GDM1 (cell line): ENCODE results near the gene GRWD1.
A peak's percentile ranks its signal among the peaks of the same experiment; 100 is the strongest.

ENCODE experiments used
- DNase-seq: peaks from one replicate; lab custom pipeline; 2025; lab: John Stamatoyannopoulos, UW

The GRWD1 gene

DNA sequence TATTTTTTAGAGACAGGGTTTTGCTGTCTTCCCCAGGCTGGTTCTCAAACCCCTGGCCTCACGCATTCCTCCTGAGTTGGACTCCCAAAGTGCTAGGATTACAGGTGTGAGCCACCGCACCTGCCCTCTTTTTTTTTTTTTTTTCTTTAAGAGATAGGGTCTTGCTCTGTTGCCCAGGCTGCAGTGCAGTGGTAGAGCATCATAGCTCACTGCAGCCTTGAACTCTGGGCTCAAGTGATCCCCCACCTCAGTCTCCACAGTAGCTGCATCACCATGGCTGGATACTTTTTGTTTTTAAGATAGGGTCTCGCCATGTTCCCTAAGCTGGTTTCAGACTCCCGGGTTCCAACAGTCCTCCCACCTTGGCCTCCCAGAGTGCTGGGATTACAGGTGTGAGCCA lies 11.1 kb downstream of the GRWD1 start:
- no peak for DNase-seq

DNA sequence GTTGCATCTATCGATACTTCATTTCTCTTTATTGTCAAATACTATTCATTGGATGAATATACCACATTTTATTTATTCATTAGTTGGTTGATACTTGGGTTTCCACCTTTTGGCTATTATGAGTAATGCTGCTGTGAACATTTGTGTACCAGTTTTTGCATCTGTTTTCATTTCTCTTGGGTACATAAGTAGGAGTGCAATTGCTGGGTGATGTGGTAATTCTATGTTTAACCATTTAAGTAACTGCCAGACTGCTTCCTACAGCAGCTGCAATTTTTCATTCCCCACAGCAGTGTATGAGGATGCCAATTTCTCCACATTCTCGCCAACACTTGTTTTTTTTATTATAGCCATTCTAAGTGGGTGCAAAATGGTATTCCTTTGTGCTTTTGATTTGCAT lies 12.2 kb downstream of the GRWD1 start:
- DNase-seq = no peak

DNA sequence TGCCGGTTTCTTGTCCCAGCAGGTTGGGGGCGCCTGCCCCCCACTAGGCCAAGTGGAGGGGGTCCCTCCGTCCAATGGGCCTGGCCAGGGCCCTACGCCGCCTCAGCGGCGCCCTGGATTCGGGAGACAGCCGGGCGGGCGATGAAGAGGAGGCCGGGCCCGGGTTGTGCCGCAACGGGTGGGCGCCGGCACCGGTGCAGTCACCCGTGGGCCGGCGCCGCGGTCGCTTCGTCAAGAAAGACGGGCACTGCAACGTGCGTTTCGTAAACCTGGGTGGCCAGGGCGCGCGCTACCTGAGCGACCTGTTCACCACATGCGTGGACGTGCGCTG lies 15.8 kb downstream of the GRWD1 start:
- no peak for DNase-seq

DNA sequence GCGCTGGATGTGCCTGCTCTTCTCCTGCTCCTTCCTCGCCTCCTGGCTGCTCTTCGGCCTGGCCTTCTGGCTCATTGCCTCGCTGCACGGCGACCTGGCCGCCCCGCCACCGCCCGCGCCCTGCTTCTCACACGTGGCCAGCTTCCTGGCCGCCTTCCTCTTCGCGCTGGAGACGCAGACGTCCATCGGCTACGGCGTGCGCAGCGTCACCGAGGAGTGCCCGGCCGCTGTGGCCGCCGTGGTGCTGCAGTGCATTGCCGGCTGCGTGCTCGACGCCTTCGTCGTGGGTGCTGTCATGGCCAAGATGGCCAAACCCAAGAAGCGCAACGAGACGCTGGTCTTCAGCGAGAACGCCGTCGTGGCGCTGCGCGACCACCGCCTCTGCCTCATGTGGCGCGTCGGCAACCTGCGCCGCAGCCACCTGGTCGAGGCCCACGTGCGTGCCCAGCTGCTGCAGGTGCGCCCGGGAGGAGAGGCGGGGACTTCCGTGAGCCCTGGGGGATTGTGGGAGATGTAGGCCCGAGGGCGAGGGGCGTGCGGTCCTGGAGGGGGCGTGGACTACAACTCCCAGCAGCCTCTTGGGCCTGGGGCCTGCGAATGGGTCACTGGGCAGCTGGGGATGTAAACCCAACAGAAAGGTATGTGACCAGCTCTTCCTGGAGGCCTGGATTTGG lies 16.3 kb downstream of the GRWD1 start:
- no peak for DNase-seq

DNA sequence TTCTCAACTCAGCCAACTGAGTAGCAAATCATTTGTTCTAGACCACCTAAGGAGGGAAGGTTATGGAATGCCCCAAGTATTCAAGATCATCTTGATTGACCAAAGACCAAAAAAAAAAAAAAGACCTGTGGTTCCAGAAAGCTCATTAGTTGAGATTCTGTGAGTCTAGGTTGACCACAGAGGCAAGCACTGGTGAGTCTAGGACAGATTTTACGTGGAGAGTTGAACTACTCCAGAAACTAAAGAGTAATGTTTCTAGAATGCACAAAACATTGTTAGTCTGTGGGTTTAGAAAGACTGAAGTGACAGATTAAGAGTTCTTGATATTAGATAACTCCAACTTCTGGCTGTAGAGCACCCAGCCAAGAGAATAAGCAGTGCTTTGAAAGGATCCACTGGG lies 19.4 kb downstream of the GRWD1 start:
- DNase-seq = no peak

DNA sequence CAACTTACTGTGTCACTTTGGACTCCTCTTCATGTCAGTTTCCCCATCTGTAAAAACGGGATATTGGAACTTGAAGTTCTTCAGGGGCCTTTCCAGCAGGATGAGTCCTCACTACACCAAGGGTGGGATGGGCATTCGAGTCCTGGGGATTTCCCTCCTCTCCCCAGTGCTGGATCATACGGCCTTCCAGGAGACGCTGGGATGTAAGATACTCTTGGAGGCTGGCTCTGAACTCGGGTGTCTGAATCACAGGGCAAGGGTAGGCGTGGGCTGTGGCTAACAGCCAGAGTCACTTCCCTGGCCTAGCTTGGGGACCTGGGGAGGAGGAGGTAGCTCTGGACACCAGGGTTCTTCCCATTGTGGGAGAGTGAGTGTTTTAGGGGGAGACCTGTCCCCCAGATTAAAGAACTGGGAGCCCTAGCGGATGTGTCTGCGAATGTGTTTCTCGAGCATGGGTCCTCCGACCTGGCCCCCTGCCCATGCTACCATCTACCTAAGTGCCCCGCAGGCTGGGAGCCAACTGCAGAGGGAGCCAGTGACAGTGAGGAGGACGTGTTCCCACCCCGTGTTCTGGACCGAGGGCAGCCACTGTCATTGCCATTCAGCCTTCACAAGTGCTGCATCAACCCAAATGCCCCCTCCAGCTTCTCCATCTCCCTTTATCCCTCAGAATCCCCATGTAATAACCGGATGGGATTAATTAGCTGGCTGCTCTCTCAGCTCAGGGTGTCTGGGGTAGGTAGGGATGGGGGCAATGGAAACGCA lies 21.0 kb downstream of the GRWD1 start:
- DNase-seq = no peak

DNA sequence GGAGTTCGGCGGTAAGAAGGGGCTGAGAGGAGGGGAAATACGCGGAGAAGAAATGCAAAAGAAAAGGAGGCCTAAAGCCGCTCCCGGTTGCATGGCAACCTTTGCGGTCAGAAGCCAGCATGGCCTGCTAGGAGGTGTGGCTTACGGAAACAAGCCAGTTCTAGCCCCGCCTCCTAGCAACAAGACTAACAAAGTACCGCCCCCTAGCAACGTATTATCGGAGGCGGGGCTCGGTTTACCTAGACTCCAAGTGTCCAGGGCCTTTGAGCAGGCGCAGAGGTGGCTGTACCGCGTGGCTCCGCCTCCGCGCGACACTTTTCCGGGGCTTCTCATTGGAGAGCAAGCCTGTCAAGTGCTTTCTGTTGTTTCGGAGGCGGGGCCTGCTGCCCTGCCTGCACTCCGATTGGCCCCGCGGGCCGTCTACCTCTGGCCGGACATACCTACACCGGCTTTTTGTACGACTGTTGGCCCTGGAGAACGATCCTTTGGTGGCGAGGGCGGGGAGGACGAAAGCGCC lies 23.0 kb downstream of the GRWD1 start:
- peak; percentile 100 for DNase-seq

DNA sequence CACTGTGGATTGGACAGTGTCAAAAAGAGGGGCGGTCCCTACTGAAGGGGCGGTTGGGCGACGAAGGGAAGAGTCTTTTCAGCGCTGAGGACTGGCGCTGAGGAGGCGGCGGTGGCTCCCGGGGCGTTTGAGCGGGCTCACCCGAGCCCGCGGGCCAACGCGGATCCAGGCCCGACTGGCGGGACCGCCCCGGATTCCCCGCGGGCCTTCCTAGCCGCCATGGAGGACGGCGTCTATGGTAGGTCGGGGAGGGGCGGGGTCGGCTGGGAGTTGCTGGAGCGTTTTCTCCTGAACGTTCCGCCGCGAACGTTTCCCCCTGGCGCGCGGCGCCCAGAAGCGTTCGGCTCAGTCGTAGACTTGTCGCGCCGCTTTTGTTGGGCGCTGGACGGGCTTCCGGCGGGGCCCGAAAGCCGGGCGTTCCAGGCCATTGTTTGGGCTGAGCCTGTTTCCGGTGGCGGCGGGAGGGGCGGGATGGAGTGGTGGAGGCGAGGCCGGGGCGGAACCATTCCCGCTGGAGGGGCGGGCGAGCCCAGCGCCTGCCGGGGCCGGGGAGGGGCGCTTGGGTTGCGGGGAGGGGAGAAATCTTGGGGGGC lies 23.6 kb downstream of the GRWD1 start, which contains the start of gene CYTH2:
TSS of gene CYTH2 (plus strand) at position 81 of the 593 bp plus-strand sequence. CDS start at position 220, 139 bp downstream.
- DNase-seq = peak; percentile 48

DNA sequence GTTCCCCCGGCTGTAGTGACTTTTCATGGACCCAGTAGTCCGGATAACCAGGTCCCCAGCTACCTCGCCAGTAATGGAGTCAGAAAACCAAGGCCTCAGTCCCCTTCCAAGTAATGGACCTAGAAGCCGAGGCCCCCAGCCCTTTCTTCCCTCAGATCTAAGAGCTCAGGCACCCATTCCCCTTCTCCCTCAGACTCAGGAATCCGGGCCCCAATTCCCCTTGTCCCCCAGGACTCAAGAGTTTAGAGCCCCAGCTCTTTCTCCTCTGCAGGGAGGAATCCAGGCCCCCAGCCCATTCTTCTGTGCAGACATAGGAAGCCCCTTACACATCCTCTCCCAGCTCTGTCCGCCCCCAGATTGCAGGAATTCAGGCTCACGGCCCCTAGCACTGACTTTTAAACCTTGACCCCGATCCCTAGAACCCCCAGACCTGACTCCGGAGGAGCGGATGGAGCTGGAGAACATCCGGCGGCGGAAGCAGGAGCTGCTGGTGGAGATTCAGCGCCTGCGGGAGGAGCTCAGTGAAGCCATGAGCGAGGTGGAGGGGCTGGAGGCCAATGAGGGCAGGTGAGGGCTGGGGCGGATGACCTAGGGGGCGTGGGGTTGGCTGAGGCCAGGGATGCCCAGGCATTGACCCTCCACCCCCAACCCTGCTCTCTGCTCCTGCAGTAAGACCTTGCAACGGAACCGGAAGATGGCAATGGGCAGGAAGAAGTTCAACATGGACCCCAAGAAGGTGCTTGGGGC lies 24.3 kb downstream of the GRWD1 start:
- DNase-seq = no peak

DNA sequence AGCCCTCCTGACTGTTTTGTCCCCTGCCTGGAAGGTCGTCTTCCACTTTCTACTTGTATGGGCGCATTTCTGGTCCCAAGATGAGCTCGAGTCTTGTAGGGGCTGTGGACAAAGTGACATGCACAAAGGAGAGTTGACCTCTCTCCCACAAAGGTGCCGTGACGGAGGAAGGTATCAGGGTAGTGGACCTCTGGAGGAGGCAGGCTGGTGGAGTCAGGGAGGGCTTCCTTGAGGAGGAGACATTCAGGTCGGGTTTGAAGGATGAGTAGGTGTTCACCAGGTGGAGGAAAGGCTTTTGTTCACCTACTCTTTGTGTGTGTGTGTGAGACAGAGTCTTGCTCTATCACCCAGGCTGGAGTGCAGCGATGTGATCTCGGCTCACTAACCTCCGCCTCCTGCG lies 25.1 kb downstream of the GRWD1 start:
- no peak for DNase-seq

DNA sequence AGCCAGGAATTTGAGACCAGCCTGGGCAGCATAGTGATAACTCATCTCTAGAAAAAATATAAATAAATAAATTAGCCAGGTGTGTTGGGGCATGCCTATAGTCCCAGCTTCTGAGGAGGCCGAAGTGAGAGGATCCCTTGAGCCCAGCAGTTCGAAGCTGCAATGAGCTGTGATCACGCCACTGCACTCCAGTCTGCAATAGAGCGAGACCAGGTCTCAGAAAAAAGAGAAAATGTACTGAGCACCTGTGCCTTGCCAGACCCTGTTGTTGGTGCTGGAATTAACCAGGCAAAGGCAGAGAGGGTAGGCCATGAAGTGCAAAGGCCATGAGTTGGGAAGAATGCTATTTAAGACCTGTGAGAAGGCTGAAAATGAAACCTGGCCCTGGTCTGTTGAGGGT lies 26.1 kb downstream of the GRWD1 start:
- no peak for DNase-seq

DNA sequence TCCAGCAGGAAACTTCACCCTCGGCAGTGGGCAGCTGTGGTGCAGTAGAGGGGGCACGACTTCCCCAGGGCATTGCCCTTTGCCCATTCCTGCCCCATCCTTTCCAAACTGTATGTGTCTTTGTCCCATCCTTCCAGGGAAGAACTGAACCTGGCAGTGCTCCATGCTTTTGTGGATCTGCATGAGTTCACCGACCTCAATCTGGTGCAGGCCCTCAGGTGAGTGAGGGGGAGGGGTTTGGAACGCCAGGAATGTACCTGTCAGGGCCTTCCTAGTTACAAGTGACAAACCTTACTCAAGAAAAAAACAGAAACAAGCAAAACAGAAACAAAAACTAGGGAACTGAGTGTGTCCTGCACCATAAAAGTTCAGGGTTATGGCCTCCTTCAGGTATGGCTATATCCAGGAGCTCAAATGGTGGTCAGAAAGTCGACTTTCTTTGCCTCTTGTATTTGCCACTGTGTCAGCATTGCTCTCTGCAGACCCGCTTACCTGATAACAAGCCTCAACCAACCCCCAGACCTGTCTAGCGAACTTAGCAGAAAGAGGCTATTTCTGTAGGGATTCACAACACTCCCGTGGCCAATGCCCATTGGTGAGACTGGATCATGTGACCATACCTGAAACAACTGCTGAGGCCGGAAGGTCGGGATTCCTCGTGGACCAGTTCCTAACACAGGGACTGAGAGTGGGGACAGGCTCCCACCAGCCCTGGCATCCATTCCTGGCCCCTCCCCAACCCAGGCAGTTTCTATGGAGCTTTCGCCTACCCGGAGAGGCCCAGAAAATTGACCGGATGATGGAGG lies 27.6 kb downstream of the GRWD1 start:
- no peak for DNase-seq

DNA sequence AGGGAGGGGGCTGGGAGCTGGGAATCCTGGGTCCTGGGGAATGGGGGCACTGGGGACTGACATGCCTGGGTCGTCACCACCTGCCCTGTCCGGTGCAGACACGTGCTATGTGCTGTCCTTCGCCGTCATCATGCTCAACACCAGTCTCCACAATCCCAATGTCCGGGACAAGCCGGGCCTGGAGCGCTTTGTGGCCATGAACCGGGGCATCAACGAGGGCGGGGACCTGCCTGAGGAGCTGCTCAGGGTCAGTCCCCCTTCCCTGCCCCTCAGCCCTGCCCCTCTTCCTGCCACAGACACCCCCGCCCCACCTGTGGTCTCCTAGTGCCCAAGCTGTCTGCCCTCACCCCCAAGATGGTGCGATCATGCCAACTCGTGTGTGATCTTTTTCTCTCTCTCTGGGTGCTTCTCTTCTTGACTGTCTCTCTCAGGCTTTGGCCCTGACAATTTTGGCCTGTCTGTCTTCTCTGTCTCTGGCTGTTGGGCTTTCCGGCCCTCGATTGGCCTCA lies 28.4 kb downstream of the GRWD1 start:
- no peak for DNase-seq

DNA sequence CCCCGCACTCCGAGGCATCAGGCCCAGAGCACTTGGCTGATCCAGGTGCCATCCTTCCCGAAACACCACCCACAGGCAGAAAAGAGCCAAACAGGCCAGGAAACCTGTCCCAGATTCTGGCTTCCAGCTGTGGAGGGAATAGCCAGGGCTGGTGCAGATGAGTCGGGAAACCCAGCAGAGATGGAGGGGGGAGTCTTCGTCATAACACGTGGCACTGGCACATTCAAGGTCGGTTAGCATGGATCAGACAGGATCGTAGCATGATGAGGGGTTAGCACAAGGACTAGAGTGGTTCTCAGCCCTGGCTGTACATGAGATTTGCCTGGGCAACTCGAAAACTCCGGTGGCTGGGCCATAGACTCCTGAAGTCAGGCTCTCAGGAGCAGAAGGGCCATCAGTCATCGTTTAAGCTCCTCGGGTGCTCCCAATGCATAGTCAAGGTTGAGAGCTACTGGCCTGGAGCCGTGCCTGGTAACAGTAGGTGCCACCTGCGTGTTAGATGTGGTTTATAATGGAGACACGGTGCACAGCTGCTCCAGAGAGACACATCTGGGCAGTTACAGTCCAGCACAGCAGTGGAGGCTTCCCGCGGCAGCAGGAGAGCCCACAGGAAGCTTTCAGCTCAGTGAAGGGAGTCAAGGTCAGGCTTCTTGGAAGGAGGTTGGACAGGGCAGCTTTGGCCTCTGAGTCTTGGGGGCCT lies 29.7 kb downstream of the GRWD1 start:
- no peak for DNase-seq

DNA sequence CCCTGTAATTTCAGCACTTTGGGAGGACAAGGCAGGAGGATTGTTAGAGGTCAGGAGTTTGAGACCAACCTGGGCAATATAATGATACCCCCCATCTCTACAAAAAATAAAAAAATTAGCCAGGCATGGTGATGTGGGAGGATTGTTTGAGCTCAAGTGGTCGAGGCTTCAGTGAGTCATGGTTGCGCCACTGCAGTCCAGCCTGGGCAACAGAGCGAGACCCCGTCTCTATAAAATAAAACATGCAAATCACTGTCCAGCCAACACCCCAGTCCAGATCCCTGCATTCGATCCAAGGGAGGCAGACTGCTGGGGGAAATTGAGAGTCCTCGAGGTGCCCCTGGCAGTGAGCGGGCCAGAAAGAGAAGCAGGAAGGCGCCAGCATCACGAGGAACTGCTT lies 30.4 kb downstream of the GRWD1 start:
- DNase-seq = no peak

DNA sequence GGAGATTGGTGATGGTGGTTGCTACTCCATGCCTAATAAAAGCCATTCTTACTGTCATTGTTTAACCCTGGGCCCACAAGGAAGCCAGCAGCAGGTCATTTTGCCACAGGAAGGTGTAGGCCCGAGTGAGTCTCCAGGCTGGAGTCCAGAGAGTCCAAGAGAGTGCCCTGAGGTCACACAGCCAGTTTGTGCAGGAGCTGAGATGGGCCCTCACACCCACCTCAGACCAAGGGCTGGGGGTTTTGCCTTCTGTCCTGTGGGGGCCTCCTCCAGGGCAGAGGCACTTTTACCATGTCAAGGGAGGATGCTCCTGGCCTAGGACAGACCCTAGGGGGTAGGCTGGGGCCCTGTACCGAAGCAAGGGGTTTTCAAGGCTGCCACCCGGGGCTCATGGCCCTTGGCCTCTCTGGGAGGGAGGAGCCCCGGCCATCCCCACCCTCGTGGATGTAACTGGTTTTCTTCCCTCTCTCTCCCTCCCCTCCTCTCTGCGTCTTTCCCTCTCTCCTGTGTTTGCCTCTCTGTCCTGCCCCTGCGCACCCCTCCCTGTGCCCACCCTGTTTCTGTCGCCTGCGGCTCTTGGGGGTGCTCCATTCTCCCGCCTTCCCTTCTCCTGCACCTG lies 31.4 kb downstream of the GRWD1 start:
- no peak for DNase-seq

DNA sequence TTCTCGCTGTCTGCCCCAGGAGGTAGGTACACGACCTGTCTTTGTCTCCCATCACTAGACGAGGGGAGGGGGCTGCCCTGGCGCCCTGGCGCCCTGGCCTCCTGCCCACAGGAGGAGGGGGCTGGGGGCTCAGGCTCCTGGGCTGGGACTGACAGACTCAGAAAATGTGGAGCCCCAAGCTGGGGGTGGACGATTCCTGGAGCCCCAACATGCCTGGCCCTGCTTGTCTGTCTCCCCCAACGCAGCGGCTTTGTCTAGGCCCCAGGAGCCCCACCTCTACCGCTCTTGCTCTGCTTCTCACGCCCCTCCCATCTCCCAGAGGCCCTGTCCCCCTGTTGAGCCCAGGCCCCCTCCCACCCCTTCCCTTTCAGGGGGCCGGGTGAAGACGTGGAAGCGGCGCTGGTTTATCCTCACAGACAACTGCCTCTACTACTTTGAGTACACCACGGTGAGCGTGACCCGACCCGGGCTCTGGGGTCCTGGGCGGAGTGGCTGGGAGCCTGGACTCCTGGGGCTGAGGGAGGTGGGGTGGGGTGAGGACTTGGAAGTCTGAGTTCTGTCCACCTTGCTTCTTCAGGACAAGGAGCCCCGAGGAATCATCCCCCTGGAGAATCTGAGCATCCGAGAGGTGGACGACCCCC lies 32.0 kb downstream of the GRWD1 start:
- DNase-seq = no peak

DNA sequence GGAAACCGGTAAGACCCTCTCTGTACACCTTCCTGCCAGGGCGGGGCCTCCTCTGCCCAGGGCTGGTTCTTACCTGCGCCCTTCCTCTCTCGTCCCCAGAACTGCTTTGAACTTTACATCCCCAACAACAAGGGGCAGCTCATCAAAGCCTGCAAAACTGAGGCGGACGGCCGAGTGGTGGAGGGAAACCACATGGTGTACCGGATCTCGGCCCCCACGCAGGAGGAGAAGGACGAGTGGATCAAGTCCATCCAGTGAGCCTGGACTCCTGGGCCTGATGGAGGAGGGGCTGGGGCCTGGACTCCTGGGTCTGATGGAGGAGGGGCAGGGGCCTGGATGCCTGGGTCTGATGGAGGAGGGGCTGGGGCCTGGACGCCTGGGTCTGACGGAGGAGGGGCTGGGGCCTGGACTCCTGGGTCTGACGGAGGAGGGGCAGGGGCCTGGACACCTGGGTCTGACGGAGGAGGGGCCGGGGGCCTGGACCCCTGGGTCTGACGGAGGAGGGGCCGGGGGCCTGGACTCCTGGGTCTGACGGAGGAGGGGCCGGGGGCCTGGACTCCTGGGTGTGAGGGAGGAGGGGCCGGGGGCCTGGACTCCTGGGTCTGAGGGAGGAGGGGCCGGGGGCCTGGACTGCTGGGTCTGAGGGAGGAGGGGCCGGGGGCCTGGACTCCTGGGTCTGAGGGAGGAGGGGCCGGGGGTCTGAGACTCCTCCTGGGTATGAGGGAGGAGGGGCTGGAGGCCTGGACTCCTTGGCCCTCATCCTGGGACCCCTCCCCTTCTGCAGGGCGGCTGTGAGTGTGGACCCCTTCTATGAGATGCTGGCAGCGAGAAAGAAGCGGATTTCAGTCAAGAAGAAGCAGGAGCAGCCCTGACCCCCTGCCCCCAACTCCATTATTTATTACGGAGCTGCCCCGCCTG lies 32.8 kb downstream of the GRWD1 start:
- no peak for DNase-seq

DNA sequence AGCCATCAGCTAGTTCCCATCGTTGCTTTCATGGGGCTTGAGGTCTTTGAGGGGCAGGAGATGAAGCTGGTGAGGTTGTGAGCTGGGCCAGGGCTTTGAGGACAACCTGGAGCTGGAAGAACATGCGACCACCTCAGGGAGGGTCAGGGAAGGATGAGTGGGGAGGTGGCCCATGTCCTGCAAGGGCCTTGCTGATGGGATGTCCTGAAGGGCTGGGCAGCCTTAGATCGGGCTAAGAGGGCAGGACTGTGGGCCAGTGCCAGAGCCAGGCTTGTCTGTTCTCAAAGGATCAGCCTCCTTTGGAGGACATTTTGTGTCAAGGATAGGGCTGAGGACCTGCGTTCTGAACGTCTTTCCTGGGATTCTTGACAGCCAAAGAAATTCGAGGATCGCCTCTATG lies 33.9 kb downstream of the GRWD1 start:
- DNase-seq = no peak
